GM12874 (cell line): ENCODE results near the gene PHF12.
A peak's percentile ranks its signal among the peaks of the same experiment; 100 is the strongest.

Source experiments
- TF ChIP-seq, protein P1 (sequence below): IDR thresholded peaks from 2 replicates; pipeline ENCODE4 v1.5.1; 2011; ENCODE audit warnings: low read depth, mild to moderate bottlenecking, control low read depth, low read length, moderate library complexity; ENCODE audit not compliant: insufficient read depth

PHF12 gene

DNA sequence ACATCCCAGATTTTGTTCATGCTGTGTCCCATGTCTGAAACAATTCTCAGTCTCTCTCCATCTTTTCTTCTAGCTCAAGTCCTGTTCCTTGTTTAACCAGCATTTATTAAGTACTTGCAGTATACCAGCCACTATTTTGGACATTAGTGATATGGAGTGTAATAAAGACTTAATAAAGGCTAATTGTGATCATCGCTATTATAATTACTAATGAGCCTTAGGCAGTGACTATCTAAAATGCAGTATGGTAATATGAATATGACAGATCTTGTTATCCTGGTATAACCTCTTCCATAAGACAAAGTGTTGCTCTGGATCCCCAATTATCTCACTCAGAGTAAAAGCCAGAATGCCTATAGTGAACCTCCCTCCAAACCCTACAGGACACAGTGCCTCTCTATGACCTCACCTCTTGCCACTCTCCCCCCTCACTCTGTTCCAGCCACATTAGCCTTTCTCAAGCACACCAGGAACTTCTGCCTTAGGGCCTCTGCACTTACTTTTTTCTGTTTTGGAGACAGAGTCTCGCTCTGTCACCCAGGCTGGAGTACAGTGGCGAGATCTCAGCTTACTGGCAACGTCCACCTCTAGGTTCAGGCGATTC, 52.0 kb downstream of the PHF12 start:
- TF ChIP-seq, protein P1, sequence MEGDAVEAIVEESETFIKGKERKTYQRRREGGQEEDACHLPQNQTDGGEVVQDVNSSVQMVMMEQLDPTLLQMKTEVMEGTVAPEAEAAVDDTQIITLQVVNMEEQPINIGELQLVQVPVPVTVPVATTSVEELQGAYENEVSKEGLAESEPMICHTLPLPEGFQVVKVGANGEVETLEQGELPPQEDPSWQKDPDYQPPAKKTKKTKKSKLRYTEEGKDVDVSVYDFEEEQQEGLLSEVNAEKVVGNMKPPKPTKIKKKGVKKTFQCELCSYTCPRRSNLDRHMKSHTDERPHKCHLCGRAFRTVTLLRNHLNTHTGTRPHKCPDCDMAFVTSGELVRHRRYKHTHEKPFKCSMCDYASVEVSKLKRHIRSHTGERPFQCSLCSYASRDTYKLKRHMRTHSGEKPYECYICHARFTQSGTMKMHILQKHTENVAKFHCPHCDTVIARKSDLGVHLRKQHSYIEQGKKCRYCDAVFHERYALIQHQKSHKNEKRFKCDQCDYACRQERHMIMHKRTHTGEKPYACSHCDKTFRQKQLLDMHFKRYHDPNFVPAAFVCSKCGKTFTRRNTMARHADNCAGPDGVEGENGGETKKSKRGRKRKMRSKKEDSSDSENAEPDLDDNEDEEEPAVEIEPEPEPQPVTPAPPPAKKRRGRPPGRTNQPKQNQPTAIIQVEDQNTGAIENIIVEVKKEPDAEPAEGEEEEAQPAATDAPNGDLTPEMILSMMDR, result no peak

DNA sequence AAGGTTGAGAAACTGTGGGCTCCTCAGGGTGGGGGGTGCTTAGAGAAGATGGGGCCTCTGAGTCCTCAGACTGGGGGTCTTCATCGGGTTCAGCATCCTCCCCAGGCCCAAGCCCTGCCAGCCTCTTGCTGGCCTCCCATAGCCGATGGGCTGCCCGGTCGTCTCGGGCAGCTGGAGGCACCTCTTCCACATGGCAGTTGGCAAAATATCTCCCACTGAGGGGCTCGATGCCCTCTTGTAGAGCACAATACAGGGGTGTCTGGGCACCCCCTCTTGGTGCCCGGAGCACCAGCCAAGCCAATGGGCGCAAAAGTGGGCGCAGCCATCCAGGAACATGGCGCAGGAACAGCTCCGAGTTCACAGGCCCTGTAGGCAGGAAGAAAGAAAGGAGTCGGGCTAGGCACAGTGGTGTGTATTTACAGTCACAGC, 52.8 kb downstream of the PHF12 start:
- TF ChIP-seq, protein P1, result no peak

DNA sequence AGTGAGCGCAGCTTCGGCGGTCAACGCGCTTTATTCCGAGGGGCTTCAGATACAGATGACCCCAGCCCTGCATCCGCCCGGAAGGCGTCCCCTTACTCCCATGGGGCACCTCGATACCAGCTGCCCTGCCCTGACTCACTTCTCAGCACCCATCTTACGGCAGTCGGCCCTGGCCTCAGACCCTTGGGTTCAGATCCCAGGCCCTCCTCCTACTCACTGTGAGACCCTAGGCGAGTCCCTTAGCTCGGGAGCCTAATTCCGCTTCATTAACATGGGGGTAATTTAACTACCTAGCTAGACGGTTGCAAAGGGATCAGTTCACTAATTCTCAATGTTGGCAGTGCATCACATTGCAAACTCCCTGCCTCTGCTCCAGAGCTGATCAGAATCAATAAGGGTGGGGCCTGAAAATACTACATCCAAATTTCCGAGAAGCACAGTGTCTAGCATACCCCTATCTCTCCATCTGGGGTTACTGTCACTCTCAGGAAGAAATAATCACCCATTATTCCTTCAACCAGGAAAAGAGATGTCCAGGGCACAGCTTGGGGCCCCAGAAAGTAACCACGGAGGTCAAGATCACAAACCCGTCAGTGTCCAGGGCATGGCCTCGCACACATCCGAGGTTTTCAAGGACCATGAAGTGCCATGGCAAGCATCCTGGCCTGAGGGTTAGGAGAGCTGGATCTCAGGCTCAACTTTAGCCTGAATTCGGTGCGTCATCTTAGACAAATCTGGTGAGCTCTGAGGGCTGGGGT, 53.4 kb downstream of the PHF12 start:
- TF ChIP-seq, protein P1, result no peak

DNA sequence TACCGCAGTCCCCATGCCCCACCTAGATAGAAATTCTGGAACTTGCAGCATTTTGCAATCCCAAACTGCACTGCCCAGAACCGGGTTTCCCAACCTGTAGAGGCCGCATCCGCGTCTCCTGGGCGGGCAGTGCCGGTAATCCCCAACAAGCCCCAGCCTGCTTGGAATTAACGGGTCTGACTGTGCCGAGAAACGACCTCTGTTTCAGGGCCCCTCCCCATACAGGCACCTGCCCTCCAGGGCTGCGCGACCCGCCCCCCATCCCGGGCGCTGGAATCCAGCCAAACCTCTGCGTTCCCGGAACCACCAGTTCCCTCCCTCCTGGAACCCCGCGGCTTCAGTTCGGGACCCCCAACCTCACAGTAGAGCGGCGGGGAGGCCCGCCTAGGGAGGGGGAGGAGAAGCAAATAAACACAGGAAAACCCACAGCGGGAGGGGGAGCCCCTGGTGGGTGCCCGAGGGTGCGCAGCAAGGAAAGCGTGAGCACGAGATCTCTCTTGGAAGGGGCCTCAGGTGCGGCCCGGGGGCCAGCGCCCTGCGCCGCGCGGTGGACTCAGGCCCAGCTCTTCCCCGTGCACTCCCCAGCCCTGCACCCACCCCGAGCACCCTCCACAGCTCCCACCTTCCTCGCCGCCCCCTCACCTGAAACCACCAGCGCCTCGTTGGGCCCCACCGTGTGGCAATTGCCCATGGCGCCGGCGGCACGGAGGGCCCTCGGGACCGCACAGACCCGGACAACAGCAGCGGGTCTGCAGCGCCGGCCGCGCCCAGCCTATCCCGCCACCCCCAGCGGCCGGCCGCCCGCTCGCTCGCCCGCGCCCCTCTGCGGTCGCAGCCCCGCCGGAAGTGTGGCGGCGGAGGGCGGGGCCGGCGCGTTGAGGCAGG, 54.2 kb downstream of the PHF12 start, which contains the start of gene FLOT2:
Gene FLOT2, minus strand, starts transcription at position 850 of the 885 bp plus-strand sequence. Its CDS starts 159 bp downstream, at position 691.
- TF ChIP-seq, protein P1, result peak; percentile 44; the same call in 1 of the 2 replicates

DNA sequence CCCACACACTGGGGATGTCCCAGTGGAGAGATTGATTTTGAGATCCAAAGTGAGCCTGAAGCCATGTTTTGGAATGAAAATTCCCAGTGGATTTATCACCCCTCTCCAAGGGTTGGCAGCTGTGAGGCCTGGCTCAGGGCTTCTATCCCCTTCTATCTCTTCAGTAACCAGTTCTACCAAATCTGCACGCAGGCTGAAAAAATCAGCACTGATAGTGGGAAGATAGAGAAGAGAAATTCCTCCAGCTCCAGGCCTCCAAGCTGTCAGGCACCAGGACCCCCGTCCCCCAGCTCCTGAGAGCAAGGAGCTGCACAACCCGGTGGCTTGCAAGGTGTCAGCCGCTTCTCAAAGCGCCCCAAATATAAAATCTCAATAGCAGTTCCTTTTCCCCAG, 54.8 kb downstream of the PHF12 start:
- TF ChIP-seq, protein P1, result no peak

DNA sequence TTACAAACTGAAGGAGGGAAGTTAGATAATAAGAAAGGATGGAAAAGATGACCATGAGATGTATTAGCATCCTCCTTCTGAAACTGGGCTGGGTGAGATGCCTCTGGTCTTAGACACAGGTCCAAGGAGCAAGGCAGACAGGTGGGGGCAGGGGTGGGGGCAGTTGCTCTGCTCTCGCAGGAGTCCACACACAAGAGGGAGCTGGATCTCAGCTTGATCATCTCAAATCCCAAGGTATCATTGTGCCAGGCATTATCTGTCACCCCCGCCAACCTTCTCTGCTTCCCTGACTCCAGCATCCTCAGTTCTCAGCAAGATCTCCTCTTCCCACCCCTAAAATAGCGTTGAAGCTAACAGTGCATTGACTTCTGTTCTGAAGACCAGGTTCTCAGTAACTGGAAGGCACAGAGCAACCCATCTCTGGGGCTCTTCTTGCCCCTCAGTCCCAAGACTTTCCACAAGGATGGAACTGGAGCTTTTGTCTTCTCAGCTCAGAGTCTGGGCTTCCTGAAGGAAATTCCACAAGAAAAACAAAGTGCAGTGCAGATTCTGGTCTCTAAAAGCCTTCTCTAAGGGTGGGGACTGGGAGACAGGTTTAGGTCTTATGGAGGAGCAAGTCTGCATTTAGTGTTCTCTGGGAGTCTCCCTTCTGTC, 55.4 kb downstream of the PHF12 start:
- TF ChIP-seq, protein P1, result no peak
